HG02852 (cell line): ENCODE results near the gene EPB41L2.
"Not testable (repeated sequence)": the region's sequence is repeated elsewhere in the genome, so short reads cannot be mapped to it uniquely, and the experiment has no call there.

Experiments
- ATAC-seq: cut with Tn5 transposase; IDR thresholded peaks from one replicate; pipeline ENCODE4 v1.9.1; 2021; ENCODE audit warnings: mild to moderate bottlenecking, moderate library complexity; ENCODE audit not compliant: unreplicated experiment

EPB41L2 gene

GRCh38 chr6:130922922-130923321, 140.1 kb downstream of the EPB41L2 start:
- ATAC-seq = no peak

GRCh38 chr6:130920969-130921368, 142.1 kb downstream of the EPB41L2 start:
- ATAC-seq = no peak

- no peak for ATAC-seq
Observed at GRCh38 chr6:130918171-130918570, 144.9 kb downstream of the EPB41L2 start.

- not testable (repeated sequence) for ATAC-seq
Observed at GRCh38 chr6:130915606-130916005, 147.4 kb downstream of the EPB41L2 start.

GRCh38 chr6:130913120-130913519, 149.9 kb downstream of the EPB41L2 start:
- ATAC-seq = peak; percentile 83

- no peak for ATAC-seq
Observed at GRCh38 chr6:130912434-130912833, 150.6 kb downstream of the EPB41L2 start.

GRCh38 chr6:130908958-130909357, 154.1 kb downstream of the EPB41L2 start:
- no peak for ATAC-seq

GRCh38 chr6:130908188-130908587, 154.9 kb downstream of the EPB41L2 start:
- ATAC-seq = peak; percentile 77

- ATAC-seq = no peak
Observed at GRCh38 chr6:130907687-130908086, 155.4 kb downstream of the EPB41L2 start.

GRCh38 chr6:130906736-130907381, 156.2 kb downstream of the EPB41L2 start:
- no peak for ATAC-seq

GRCh38 chr6:130903602-130904001, 159.4 kb downstream of the EPB41L2 start:
- no peak for ATAC-seq

- no peak for ATAC-seq
Observed at GRCh38 chr6:130903007-130903406, 160.0 kb downstream of the EPB41L2 start.

GRCh38 chr6:130900913-130901312, 162.1 kb downstream of the EPB41L2 start:
- ATAC-seq = no peak

- no peak for ATAC-seq
Observed at GRCh38 chr6:130896249-130896648, 166.8 kb downstream of the EPB41L2 start.

- no peak for ATAC-seq
Observed at GRCh38 chr6:130895516-130895915, 167.5 kb downstream of the EPB41L2 start.

- no peak for ATAC-seq
Observed at GRCh38 chr6:130893766-130894165, 169.3 kb downstream of the EPB41L2 start.

- ATAC-seq = no peak
Observed at GRCh38 chr6:130893277-130893676, 169.8 kb downstream of the EPB41L2 start.

- no peak for ATAC-seq
Observed at GRCh38 chr6:130890521-130890971, 172.5 kb downstream of the EPB41L2 start.

- ATAC-seq = no peak
Observed at GRCh38 chr6:130889423-130889822, 173.6 kb downstream of the EPB41L2 start.

- no peak for ATAC-seq
Observed at GRCh38 chr6:130888246-130888645, 174.8 kb downstream of the EPB41L2 start.

GRCh38 chr6:130886966-130887365, 176.1 kb downstream of the EPB41L2 start:
- ATAC-seq = no peak

GRCh38 chr6:130885392-130886192, 177.5 kb downstream of the EPB41L2 start:
- ATAC-seq = peak; percentile 91
